Measurements from ENCODE around the gene LTBR.

- TF ChIP-seq, protein P1, sequence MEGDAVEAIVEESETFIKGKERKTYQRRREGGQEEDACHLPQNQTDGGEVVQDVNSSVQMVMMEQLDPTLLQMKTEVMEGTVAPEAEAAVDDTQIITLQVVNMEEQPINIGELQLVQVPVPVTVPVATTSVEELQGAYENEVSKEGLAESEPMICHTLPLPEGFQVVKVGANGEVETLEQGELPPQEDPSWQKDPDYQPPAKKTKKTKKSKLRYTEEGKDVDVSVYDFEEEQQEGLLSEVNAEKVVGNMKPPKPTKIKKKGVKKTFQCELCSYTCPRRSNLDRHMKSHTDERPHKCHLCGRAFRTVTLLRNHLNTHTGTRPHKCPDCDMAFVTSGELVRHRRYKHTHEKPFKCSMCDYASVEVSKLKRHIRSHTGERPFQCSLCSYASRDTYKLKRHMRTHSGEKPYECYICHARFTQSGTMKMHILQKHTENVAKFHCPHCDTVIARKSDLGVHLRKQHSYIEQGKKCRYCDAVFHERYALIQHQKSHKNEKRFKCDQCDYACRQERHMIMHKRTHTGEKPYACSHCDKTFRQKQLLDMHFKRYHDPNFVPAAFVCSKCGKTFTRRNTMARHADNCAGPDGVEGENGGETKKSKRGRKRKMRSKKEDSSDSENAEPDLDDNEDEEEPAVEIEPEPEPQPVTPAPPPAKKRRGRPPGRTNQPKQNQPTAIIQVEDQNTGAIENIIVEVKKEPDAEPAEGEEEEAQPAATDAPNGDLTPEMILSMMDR (conservative IDR thresholded peaks at IDR 0.05): no peak
- TF ChIP-seq EZH2 (IDR thresholded peaks at IDR 0.05; ENCODE audit: low read depth): no peak
These were observed 16.1 kb downstream of the LTBR start for GRCh38 chr12:6399884-6400644.
